ENCODE measurements around the gene NTRK3. TPM values are rescaled to one million over a fixed set of nuclear protein-coding genes. Genes with fewer than 3 reads are reported as not detected.

Gene NTRK3
- total RNA-seq, 6 donors from 2014 or later = 1.4 to 11.5 (median 2.4) TPM

DNA sequence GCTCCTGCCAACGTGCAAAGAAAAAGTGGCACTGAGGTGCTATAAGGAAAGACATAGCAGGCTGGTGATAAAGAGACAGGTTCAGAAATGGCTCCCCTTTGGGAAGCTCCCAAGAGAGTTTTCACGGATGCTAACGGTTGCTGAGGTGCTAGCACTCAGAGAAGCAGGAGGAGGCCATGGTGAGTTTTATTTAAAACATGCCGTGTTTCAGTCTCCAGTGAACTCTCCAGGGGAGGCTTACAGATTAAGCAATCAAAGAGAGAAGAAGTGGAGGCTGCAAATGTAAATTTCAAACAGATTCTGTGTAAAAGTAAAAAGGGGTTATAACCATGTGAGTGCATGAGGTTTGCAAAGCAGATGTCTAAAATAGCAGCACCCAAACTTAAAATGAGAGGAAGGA is 346.2 kb downstream of the NTRK3 start:
- 70 to 71% methylated on average over 4 of the region's 4 CpGs for WGBS, 2 donors
- TF ChIP-seq EP300 (IDR thresholded peaks at IDR 0.05) (no peak), POLR2AphosphoS5 (IDR thresholded peaks at IDR 0.05) (no peak), POLR2A (IDR thresholded peaks at IDR 0.05) (no peak)
- TF ChIP-seq, protein P1, sequence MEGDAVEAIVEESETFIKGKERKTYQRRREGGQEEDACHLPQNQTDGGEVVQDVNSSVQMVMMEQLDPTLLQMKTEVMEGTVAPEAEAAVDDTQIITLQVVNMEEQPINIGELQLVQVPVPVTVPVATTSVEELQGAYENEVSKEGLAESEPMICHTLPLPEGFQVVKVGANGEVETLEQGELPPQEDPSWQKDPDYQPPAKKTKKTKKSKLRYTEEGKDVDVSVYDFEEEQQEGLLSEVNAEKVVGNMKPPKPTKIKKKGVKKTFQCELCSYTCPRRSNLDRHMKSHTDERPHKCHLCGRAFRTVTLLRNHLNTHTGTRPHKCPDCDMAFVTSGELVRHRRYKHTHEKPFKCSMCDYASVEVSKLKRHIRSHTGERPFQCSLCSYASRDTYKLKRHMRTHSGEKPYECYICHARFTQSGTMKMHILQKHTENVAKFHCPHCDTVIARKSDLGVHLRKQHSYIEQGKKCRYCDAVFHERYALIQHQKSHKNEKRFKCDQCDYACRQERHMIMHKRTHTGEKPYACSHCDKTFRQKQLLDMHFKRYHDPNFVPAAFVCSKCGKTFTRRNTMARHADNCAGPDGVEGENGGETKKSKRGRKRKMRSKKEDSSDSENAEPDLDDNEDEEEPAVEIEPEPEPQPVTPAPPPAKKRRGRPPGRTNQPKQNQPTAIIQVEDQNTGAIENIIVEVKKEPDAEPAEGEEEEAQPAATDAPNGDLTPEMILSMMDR (IDR thresholded peaks at IDR 0.05) = no peak

DNA sequence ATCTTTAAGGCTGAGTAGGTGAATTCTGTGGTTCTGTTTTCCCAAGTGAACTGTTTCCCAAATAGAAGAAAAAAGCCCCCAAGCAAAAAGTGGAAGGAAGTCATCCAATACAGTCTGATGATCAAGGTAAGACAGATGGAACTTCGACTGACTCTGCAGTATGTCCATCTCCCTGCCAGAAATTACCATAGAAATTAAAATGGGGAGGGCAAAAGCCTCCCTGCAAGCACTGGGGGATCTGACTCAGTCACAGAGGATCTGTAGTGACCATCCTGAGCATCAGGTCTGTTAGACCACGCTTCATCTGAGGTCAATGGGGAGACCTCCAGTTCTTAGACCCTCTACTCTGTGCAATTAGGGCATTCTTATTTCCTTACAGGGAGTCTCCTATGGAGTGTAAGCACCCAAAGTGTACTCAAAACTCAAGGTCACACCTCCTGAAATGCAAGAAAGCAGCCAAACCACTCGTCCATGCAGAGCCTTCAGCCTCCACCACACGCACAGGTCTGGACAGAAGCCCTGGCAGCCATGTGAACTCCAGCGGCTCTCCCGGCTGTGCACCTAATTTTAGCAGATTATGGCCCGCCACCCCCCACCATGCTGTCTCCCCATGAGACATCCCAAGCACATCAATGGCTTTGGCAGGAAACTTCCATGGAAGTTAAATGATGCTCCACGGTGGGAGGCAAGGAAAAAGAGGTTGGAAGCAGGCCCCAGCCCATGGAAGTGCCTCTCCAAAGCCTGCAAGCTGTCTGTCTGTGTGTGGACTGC is 348.7 kb downstream of the NTRK3 start:
- Histone ChIP-seq H3K9me3 (no peaks in the 10 kb centered on the region), H3K4me1 (no peaks in the 10 kb centered on the region), H3K4me3 (no peak overlapping the region), H3K27me3 (no peaks in the 10 kb centered on the region), H3K27ac (no peak overlapping the region), H3K36me3 (no peaks in the 10 kb centered on the region)
- WGBS, 2 donors = 68 to 74% methylated on average over 5 to 8 of the region's 8 CpGs
- no peak for DNase-seq
- TF ChIP-seq EP300 (IDR thresholded peaks at IDR 0.05) (no peak), POLR2AphosphoS5 (IDR thresholded peaks at IDR 0.05) (no peak), POLR2A (IDR thresholded peaks at IDR 0.05) (no peak)
- TF ChIP-seq, protein P1 (IDR thresholded peaks at IDR 0.05) = no peak
- no peak for ATAC-seq (ENCODE audit: low FRiP score in 2 of 2)

More for the DNA sequence above, 346.2 kb downstream of the NTRK3 start:
- no peak for ATAC-seq (ENCODE audit: low FRiP score in 2 of 2)
- H3K4me1 ChIP-seq = no peaks in the 10 kb centered on the region
- H3K9me3 ChIP-seq = no peaks in the 10 kb centered on the region
- no peaks in the 10 kb centered on the region for H3K36me3 ChIP-seq
- H3K27ac ChIP-seq = no peak overlapping the region
- no peak for DNase-seq
- H3K4me3 ChIP-seq = no peak overlapping the region
- H3K27me3 ChIP-seq = no peaks in the 10 kb centered on the region

DNA sequence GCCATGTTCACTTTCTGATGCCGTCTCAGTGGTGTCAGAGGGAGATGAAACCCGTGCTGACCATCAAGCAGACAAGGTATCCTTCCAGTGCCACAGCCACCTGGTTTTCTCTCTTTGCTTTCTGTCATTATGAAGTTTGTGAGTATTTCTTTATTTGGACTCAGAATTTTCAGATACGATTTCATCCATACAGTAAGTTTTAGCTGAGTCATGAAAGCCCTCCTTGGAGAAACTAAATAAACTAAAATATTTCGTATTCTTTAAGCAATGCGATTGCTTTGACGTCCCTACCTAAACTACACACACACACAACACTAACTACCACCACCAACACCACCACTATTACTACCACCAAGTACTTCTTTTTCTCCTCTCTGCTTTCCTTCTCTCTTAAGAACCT is 350.1 kb downstream of the NTRK3 start:
- Histone ChIP-seq H3K27ac (no peak overlapping the region), H3K36me3 (no peaks in the 10 kb centered on the region), H3K4me3 (no peak overlapping the region), H3K4me1 (no peaks in the 10 kb centered on the region), H3K9me3 (no peaks in the 10 kb centered on the region), H3K27me3 (no peaks in the 10 kb centered on the region)
- 82 to 84% methylated on average over 6 of the region's 6 CpGs for WGBS, 2 donors
- no peak for DNase-seq
- no peak for TF ChIP-seq EP300 (IDR thresholded peaks at IDR 0.05)
- TF ChIP-seq, protein P1 (IDR thresholded peaks at IDR 0.05) = no peak
- no peak for TF ChIP-seq POLR2AphosphoS5 (IDR thresholded peaks at IDR 0.05)
- no peak for TF ChIP-seq POLR2A (IDR thresholded peaks at IDR 0.05)
- ATAC-seq (ENCODE audit: low FRiP score in 2 of 2) = no peak

DNA sequence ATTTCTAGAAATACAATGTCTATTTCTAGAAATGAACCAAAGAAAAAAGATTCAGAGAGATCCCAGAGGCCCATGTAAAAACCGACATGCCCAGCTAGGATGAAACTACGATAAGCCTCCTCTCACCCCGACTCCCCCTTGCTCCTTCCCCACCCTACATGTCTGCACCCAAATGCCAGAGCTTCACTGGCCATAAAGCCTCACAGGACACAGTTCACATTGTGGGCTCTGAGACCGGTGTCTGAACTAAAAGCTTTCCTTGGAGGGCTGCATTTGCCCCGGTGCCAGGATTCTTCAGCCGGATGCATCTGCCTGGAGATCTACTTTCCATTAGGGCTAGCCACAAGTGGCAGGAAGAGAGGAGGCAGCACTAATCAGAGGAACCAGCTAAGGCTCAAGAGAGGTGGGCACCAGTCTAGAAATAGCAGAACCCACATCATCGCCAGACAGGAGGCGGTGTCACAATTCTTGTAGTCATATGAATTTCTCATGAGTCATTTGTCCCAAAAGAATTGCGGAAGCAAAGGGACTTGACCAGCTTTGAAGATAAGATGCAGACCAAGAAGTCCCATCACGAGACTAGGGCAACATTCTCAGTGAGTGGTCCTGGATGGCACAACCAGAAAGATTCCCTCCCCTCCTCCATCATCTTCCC is 353.6 kb downstream of the NTRK3 start:
- Histone ChIP-seq H3K4me1 (no peaks in the 10 kb centered on the region), H3K27ac (peak overlapping the region in 2 of 4 donors; percentile 50 to 52), H3K9me3 (no peaks in the 10 kb centered on the region), H3K4me3 (no peak overlapping the region), H3K27me3 (no peaks in the 10 kb centered on the region), H3K36me3 (no peaks in the 10 kb centered on the region)
- peak in 1 of 4 donors; percentile 37 for TF ChIP-seq EP300 (IDR thresholded peaks at IDR 0.05)
- TF ChIP-seq, protein P1 (IDR thresholded peaks at IDR 0.05) = no peak
- peak in 1 of 4 donors; percentile 13 for TF ChIP-seq POLR2A (IDR thresholded peaks at IDR 0.05)
- no peak for TF ChIP-seq POLR2AphosphoS5 (IDR thresholded peaks at IDR 0.05)
- ATAC-seq (ENCODE audit: low FRiP score in 2 of 2) (peak; percentile 61 to 63), DNase-seq (peak in 1 of 2 donors; percentile 28)
- WGBS, 2 donors = 76 to 77% methylated on average over 10 of the region's 10 CpGs

Data from upper lobe of left lung (tissue), 6 donors.